Measurements from ENCODE around the gene FAM114A2. TPM values are rescaled to one million over a fixed set of nuclear protein-coding genes. Genes with fewer than 3 reads are reported as not detected.

The FAM114A2 gene
- total RNA-seq, 1 donor from 2014 or later = 29.7 TPM

Other genes with a start within 250 kb of the FAM114A2 start
- 45.8 and 46.8 TPM in 2 replicates for gene MFAP3, start 57 bp upstream of the FAM114A2 start, total RNA-seq
- 96.1 and 118 TPM in 2 replicates for gene GALNT10, start 151.8 kb upstream of the FAM114A2 start, total RNA-seq